Parathyroid adenoma (tissue), 2 donors: ENCODE data around the gene ZNF768.
"Not testable (repeated sequence)": the region's sequence is repeated elsewhere in the genome, so short reads cannot be mapped to it uniquely, and the experiment has no call there.

Experiments used
- H2AFZ ChIP-seq: fragments of 300-600 bp; sonication (generic); one replicate; pipeline ENCODE4 v1.7.0; 2017; ENCODE audit warnings: antibody characterized with exemption, mild to moderate bottlenecking
- H3K27ac ChIP-seq: fragments of 300-600 bp; sonication (generic); one replicate; pipeline ENCODE4 v1.7.0; 2017
- H3K27me3 ChIP-seq: fragments of 300-600 bp; sonication (generic); one replicate; pipeline ENCODE4 v1.7.0; 2017; ENCODE audit warnings: low read length; ENCODE audit not compliant: control insufficient read depth, insufficient read depth
- H3K36me3 ChIP-seq: fragments of 300-600 bp; sonication (generic); one replicate; pipeline ENCODE4 v1.7.0; 2017; ENCODE audit warnings: low read length; ENCODE audit not compliant: control insufficient read depth, insufficient read depth
- H3K4me1 ChIP-seq: fragments of 300-600 bp; sonication (generic); one replicate; pipeline ENCODE4 v1.7.0; 2017; ENCODE audit warnings: control low read depth
- H3K4me2 ChIP-seq: fragments of 300-600 bp; sonication (generic); one replicate; pipeline ENCODE4 v1.7.0; 2017; ENCODE audit warnings: low read length
- H3K4me3 ChIP-seq: fragments of 300-600 bp; sonication (generic); one replicate; pipeline ENCODE4 v1.7.0; 2017; ENCODE audit warnings: low read depth, low read length
- H3K79me2 ChIP-seq: fragments of 300-600 bp; sonication (generic); one replicate; pipeline ENCODE4 v1.7.0; 2017; ENCODE audit warnings: control low read depth
- H3K9ac ChIP-seq: fragments of 300-600 bp; sonication (generic); one replicate; pipeline ENCODE4 v1.7.0; 2017; ENCODE audit warnings: mild to moderate bottlenecking
- H3K9me3 ChIP-seq: fragments of 300-600 bp; sonication (generic); one replicate; pipeline ENCODE4 v1.7.0; 2017; ENCODE audit warnings: low read length; ENCODE audit not compliant: control insufficient read depth
- TF ChIP-seq, protein P1 (sequence below): fragments of 300-600 bp; sonication (generic); IDR thresholded peaks from one replicate; pipeline ENCODE4 v1.7.0; 2017; ENCODE audit warnings: antibody characterized with exemption, mild to moderate bottlenecking
- donor health status: primary hyperparathyroidism.

ZNF768 gene

DNA sequence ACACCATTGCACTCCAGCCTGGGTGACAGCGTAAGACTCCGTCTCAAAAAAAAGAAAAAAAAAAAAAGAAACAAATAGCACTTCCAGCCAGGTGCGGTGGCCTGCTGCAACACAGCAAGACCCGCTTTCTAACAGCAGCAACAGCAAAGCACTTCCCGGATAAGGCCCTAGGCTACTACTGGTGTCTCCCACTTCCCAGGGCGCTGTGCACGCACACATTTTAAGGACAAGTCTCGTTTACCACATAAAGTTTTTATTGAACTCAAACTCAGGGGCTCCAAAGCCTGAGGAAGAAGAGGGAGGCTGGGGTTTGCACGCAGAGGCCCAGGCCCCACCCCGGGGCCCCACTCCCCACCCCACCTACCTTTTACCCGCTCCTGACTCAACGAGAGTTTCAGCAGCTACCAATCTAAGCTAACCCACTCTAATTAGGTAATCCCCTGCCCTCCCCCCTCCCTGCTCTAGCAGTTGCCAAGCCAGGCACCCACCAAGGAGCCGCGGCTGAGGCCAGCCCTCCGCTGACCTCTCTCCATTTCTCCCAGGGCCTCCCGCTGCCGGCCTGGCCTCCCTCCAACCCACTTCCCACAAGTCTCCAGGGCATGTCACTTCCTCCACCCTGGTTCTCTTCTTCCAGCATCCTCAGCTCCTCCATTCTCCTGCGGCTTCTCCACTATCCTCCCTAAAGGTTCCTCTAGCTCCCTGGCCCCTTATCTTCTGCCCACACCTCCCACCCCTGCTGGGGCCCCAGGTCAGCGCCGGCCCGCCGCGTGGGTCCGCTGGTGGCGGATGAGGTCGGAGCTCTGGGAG is 2.4 kb downstream of the ZNF768 start:
- TF ChIP-seq, protein P1, sequence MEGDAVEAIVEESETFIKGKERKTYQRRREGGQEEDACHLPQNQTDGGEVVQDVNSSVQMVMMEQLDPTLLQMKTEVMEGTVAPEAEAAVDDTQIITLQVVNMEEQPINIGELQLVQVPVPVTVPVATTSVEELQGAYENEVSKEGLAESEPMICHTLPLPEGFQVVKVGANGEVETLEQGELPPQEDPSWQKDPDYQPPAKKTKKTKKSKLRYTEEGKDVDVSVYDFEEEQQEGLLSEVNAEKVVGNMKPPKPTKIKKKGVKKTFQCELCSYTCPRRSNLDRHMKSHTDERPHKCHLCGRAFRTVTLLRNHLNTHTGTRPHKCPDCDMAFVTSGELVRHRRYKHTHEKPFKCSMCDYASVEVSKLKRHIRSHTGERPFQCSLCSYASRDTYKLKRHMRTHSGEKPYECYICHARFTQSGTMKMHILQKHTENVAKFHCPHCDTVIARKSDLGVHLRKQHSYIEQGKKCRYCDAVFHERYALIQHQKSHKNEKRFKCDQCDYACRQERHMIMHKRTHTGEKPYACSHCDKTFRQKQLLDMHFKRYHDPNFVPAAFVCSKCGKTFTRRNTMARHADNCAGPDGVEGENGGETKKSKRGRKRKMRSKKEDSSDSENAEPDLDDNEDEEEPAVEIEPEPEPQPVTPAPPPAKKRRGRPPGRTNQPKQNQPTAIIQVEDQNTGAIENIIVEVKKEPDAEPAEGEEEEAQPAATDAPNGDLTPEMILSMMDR = no peak
- no peak overlapping the region for H3K9ac ChIP-seq
- no peaks in the 10 kb centered on the region for H3K27me3 ChIP-seq

DNA sequence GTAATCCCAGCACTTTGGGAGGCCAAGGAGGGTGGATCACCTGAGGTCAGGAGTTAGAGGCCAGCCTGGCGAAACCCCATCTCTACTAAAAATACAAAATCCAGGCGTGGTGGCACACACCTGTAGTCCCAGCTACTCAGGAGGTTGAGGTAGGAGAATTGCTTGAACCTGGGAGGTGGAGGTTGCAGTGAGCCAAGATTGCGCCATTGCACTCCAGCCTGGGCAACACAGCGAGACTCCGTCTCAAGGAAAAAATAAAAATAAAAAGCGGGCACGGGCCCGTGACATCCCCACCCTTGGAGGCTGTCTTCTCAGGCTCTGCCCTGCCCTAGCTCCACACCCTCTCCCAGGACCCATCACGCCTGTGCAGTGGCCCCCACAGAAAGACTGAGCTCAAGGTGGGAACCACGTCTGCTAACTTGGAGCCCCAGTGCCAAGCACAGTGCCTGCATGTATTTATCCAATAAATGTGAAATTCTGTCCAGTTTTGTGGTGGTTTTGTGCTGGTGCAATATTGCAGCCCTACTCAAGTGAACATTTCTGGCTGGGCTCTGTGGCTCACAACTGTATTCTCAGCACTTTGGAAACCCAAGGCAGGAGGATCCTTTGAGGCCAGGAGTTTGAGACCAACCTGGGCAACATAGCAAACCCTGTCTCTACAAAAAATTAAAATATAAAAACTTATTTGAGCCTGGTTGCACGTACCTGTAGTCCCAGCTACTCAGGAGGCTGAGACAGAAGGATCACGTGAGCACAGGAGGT is 3.5 kb downstream of the ZNF768 start:
- H3K27ac ChIP-seq, H3K4me2 ChIP-seq, H3K27me3 ChIP-seq, H3K4me3 ChIP-seq, H3K36me3 ChIP-seq, H2AFZ ChIP-seq, H3K4me1 ChIP-seq, H3K9ac ChIP-seq, H3K79me2 ChIP-seq, H3K9me3 ChIP-seq: not testable (repeated sequence)

More for the DNA sequence above, 2.4 kb downstream of the ZNF768 start:
- Histone ChIP-seq H3K4me3 (no peak overlapping the region), H3K9me3 (no peaks in the 10 kb centered on the region), H3K27ac (no peak overlapping the region), H3K36me3 (no peaks in the 10 kb centered on the region), H2AFZ (no peak overlapping the region), H3K4me1 (peaks cover 13% of the 10 kb centered on the region), H3K4me2 (no peak overlapping the region), H3K79me2 (no peaks in the 10 kb centered on the region)

DNA sequence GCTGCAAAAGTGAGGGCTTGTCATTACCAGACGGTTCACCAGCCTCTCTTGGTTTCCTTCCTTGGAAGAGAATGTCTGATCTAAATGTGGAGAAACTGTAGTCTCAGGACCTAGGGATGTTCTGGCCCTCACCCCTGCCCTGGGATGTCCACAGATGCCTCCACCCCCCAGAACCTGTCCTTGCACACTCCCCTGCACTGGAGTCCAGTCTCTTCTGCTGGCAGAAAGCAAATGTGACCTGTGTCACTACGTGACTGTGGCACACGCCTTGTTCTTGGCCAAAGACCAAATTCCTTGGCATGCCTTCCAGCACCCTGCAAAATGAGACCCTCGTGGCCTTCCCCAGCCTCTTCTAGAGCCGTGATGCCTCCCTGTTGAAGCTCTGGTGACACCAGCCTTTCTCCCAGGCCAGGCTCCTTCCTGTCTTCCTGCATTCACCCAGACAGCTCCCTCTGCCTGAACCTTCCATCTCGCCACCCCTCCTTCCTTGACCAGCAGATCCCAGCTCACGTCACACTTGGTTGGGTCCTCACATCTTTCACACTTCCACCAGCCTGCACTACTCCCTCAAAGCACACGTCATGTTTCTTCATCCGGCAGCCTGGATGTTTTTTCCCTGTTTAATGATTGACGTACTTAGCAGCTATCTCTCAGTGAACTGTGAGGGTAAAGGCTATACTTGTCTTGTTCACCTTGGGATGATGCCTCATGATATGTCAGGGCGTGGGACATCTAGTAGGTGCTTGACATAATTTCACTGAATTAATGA is 4.3 kb downstream of the ZNF768 start:
- Histone ChIP-seq H3K27ac (no peak overlapping the region), H3K79me2 (no peaks in the 10 kb centered on the region), H3K27me3 (no peaks in the 10 kb centered on the region), H3K9me3 (no peaks in the 10 kb centered on the region), H3K4me3 (no peak overlapping the region), H3K4me2 (no peak overlapping the region), H3K36me3 (no peaks in the 10 kb centered on the region), H2AFZ (no peak overlapping the region), H3K4me1 (peaks cover 5% of the 10 kb centered on the region), H3K9ac (no peak overlapping the region)
- TF ChIP-seq, protein P1 = no peak

DNA sequence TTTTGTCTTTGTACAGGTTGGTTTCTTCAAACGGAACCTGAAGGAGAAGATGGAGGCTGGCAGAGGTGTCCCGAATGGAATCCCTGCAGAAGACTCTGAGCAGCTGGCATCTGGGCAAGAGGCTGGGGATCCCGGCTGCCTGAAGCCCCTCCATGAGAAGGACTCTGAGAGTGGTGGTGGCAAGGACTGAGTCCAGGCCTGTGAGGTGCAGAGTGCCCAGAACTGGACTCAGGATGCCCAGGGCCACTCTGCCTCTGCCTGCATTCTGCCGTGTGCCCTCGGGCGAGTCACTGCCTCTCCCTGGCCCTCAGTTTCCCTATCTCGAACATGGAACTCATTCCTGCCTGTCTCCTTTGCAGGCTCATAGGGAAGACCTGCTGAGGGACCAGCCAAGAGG is 4.9 kb downstream of the ZNF768 start:
- TF ChIP-seq, protein P1 = no peak
- Histone ChIP-seq H3K27me3 (no peaks in the 10 kb centered on the region), H3K9me3 (no peaks in the 10 kb centered on the region), H3K4me3 (no peak overlapping the region), H3K27ac (no peak overlapping the region), H3K9ac (no peak overlapping the region), H3K4me2 (no peak overlapping the region), H3K36me3 (no peaks in the 10 kb centered on the region), H3K4me1 (peaks cover 5% of the 10 kb centered on the region), H2AFZ (no peak overlapping the region), H3K79me2 (no peaks in the 10 kb centered on the region)
